Spleen (tissue), 11 donors: ENCODE measurements around the gene AMER1. TPM values are rescaled to one million over a fixed set of nuclear protein-coding genes. Genes with fewer than 3 reads are reported as not detected.
A peak's percentile ranks its signal among the peaks of the same experiment; 100 is the strongest.

Source experiments
- DNase-seq: peaks from one replicate; pipeline ENCODE4 v3.0.0-alpha.2; 2020
- H3K27ac ChIP-seq, 8 donors: fragments of 200-600 bp; sonication (generic) in 7 of 8; 1 replicate in 4 of 8; 2 replicates in 4 of 8; pipeline versions ENCODE4 v1.5.0 to v1.8.0; 2016 to 2021; ENCODE audit warnings: inconsistent platforms in 4 of 8, mild to moderate bottlenecking in 4 of 8, moderate library complexity in 1 of 8
- H3K27me3 ChIP-seq, 7 donors: fragments of 200-600 bp; sonication (generic) in 6 of 7; replicated peaks in 1 of 7; 1 replicate in 4 of 7; 2 replicates in 3 of 7; pipeline versions ENCODE4 v1.5.0 to v1.8.0; 2016 to 2021; ENCODE audit warnings: inconsistent platforms in 3 of 7, mild to moderate bottlenecking in 1 of 7
- H3K36me3 ChIP-seq, 6 donors: fragments of 200-600 bp; sonication (generic) in 5 of 6; 1 replicate in 4 of 6; 2 replicates in 2 of 6; pipeline versions ENCODE4 v1.5.0 to v1.8.0; 2016 to 2021; ENCODE audit warnings: inconsistent platforms in 2 of 6
- H3K4me1 ChIP-seq, 6 donors: fragments of 200-600 bp; sonication (generic) in 5 of 6; 1 replicate in 3 of 6; 2 replicates in 3 of 6; pipeline versions ENCODE4 v1.5.0 to v1.8.0; 2016 to 2021; ENCODE audit warnings: inconsistent platforms in 3 of 6
- H3K4me3 ChIP-seq, 8 donors: fragments of 200-600 bp; sonication (generic) in 7 of 8; 1 replicate in 4 of 8; 2 replicates in 4 of 8; pipeline versions ENCODE4 v1.5.0 to v1.8.0; 2016 to 2021; ENCODE audit warnings: inconsistent platforms in 4 of 8, mild to moderate bottlenecking in 4 of 8, moderate library complexity in 2 of 8
- H3K9me3 ChIP-seq, 8 donors: fragments of 200-600 bp; sonication (generic) in 7 of 8; 1 replicate in 4 of 8; 2 replicates in 4 of 8; pipeline versions ENCODE4 v1.5.0 to v1.8.0; 2016 to 2021; ENCODE audit warnings: inconsistent platforms in 4 of 8
- CTCF ChIP-seq, 11 experiments: fragments of 200-600 bp in 7 of 11; fragments of 450-650 bp in 4 of 11; sonication (generic) in 4 of 11; IDR thresholded peaks in 8 of 11; conservative IDR thresholded peaks in 3 of 11; 1 replicate in 7 of 11; 2 replicates in 4 of 11; pipeline versions ENCODE4 v1.4.0 to v1.8.0; 2016 to 2021; ENCODE audit warnings: antibody characterized with exemption in 11 of 11, inconsistent platforms in 4 of 11, mild to moderate bottlenecking in 1 of 11
- POLR2A ChIP-seq, 3 donors: fragments of 450-650 bp; IDR thresholded peaks; one replicate each; pipeline ENCODE4 v1.5.1; 2017; ENCODE audit warnings: antibody characterized with exemption in 3 of 3, mild to moderate bottlenecking in 1 of 3
- POLR2AphosphoS5 ChIP-seq, 3 donors: sonication (generic); formaldehyde crosslinking; IDR thresholded peaks; one replicate each; pipeline ENCODE4 v1.5.1; 2017; ENCODE audit warnings: antibody characterized with exemption in 3 of 3
- WGBS, 5 donors: extraction: QIAGEN DNeasy Blood & Tissue Kit in 3 of 5; methylation state at CpG; one replicate each; pipeline versions ENCODE4 v1.1.5 to v1.1.7; 2013 to 2018; 5-methylcytosine and 5-hydroxymethylcytosine counted together
- intact Hi-C: fragments of 100-400 bp; cut with DNase I; formaldehyde crosslinking; loops from one replicate; pipeline ENCODE4 v1.15.0; 2023; ENCODE audit warnings: low total_unique reads
- polyA plus RNA-seq, 3 donors: library from polyadenylated mRNA; stranded (reverse); fragments of 200-250 nt; gene quantifications; one replicate each; pipeline ENCODE4 v1.2.1, GENCODE V29; 2013
- total RNA-seq, 7 donors: library from RNA; depleted of rRNA in 3 of 7; stranded (reverse); fragments of >200 nt in 3 of 7; fragmentation: NEBNext Ultra II Directional in 4 of 7; extraction: Animal tissue kit (Norgen Biotek cat#: 25700) in 4 of 7; gene quantifications; one replicate each; pipeline versions ENCODE4 v1.1.0 to v1.2.1, GENCODE V29; 2016 to 2021
- donor health status: healthy with polysubstance abuse.
- donor health status: DM: no; HTN: no; CAD: no; lungs with moderate emphysema.
- donor health status: DM: no; HTN: no; CAD: no.
- donor health status: Bipolar disorder and iron deficiency.
- donor health status: healthy.
- donor health status: DM: no; HTN: no; CAD: no.
- donor health status: DM: yes; HTN: yes; CAD: no.

AMER1 gene
- total and polyA plus RNA-seq, 10 donors = 0.50 to 6.4 (median 4.5) TPM

- Histone ChIP-seq H3K27me3 (no peaks in the 10 kb centered on the region), H3K36me3 (no peaks in the 10 kb centered on the region), H3K9me3 (no peaks in the 10 kb centered on the region), H3K4me3 (peak overlapping the region; percentile 50 to 83 (median 64)), H3K4me1 (peaks cover 0 to 33% (median 23%) of the 10 kb centered on the region in 6 donors), H3K27ac (peak overlapping the region; percentile 39 to 92 (median 87))
- intact Hi-C loops = no loop called here
- TF ChIP-seq POLR2A (IDR thresholded peaks at IDR 0.05) = no peak
- no peak for TF ChIP-seq POLR2AphosphoS5 (IDR thresholded peaks at IDR 0.05)
- no peak for TF ChIP-seq CTCF (IDR thresholded peaks at IDR 0.05 in 8 of 11, conservative IDR thresholded peaks at IDR 0.05 in 3 of 11)
- no peak for DNase-seq
- WGBS, 5 donors = 56 to 68% (median 63%) methylated on average over 5 of the region's 5 CpGs
Observed at GRCh38 chrX:64206556-64207162, 1.2 kb upstream of the AMER1 start.

GRCh38 chrX:64205735-64206501 is 410 bp upstream of the AMER1 start:
- intact Hi-C loops = no loop called here
- H3K4me1 ChIP-seq = peaks cover 0 to 33% (median 23%) of the 10 kb centered on the region in 6 donors
- H3K36me3 ChIP-seq = no peaks in the 10 kb centered on the region
- no peaks in the 10 kb centered on the region for H3K27me3 ChIP-seq
- H3K27ac ChIP-seq = peak overlapping the region; percentile 55 to 92 (median 87)
- TF ChIP-seq POLR2A (IDR thresholded peaks at IDR 0.05) (peak in 2 of 3 donors; percentile 11 to 69), CTCF (IDR thresholded peaks at IDR 0.05 in 8 of 11, conservative IDR thresholded peaks at IDR 0.05 in 3 of 11) (peak in 4 of 11 experiments; percentile 12 to 17 (median 15)), POLR2AphosphoS5 (IDR thresholded peaks at IDR 0.05) (peak; percentile 90 to 95 (median 94))
- WGBS, 5 donors = 0 to 42% (median 1%) methylated on average over 1 to 45 of the region's 45 CpGs
- DNase-seq = peak; percentile 95
- peak overlapping the region; percentile 50 to 83 (median 64) for H3K4me3 ChIP-seq
- H3K9me3 ChIP-seq = no peaks in the 10 kb centered on the region

GRCh38 chrX:64204701-64205440 is 637 bp downstream of the AMER1 start:
- intact Hi-C loops = no loop called here
- H3K27ac ChIP-seq = peak overlapping the region; percentile 55 to 92 (median 87)
- DNase-seq = peak; percentile 89
- H3K9me3 ChIP-seq = no peaks in the 10 kb centered on the region
- no peak for TF ChIP-seq POLR2A (IDR thresholded peaks at IDR 0.05)
- TF ChIP-seq POLR2AphosphoS5 (IDR thresholded peaks at IDR 0.05) = no peak
- no peak for TF ChIP-seq CTCF (IDR thresholded peaks at IDR 0.05 in 8 of 11, conservative IDR thresholded peaks at IDR 0.05 in 3 of 11)
- H3K4me3 ChIP-seq = peak overlapping the region; percentile 50 to 83 (median 64)
- no peaks in the 10 kb centered on the region for H3K27me3 ChIP-seq
- H3K36me3 ChIP-seq = no peaks in the 10 kb centered on the region
- WGBS, 5 donors = 1 to 38% (median 4%) methylated on average over 18 to 46 of the region's 46 CpGs
- peaks cover 0 to 33% (median 23%) of the 10 kb centered on the region in 6 donors for H3K4me1 ChIP-seq
